Sigmoid colon (tissue), 7 donors: ENCODE data around the gene PTPN11. TPM values are rescaled to one million over a fixed set of nuclear protein-coding genes. Genes with fewer than 3 reads are reported as not detected.

Experiments used
- DNase-seq: peaks from one replicate; pipeline ENCODE4 v3.0.0-alpha.2; 2019
- H3K27ac ChIP-seq, 4 donors: fragments of 200-600 bp; sonication (generic); one replicate each; pipeline ENCODE4 v1.5.1; 2016 to 2019; ENCODE audit warnings: mild to moderate bottlenecking in 1 of 4
- H3K27me3 ChIP-seq, 3 donors: fragments of 200-600 bp; sonication (generic); one replicate each; pipeline ENCODE4 v1.5.1; 2019; ENCODE audit warnings: mild to moderate bottlenecking in 1 of 3
- H3K36me3 ChIP-seq, 4 donors: fragments of 200-600 bp; sonication (generic); one replicate each; pipeline ENCODE4 v1.5.1; 2016 to 2019
- H3K4me1 ChIP-seq, 4 donors: fragments of 200-600 bp; sonication (generic); one replicate each; pipeline ENCODE4 v1.5.1; 2017 to 2019
- H3K4me3 ChIP-seq, 4 donors: fragments of 200-600 bp; sonication (generic); one replicate each; pipeline ENCODE4 v1.5.1; 2017 to 2019; ENCODE audit warnings: mild to moderate bottlenecking in 2 of 4, moderate library complexity in 1 of 4
- H3K9me3 ChIP-seq, 4 donors: fragments of 200-600 bp in 3 of 4; sonication (generic) in 3 of 4; one replicate each; pipeline versions ENCODE4 v1.5.1 to v1.6.1; 2013 to 2019
- EP300 ChIP-seq, 4 donors: sonication (generic); formaldehyde crosslinking; IDR thresholded peaks; one replicate each; pipeline ENCODE4 v1.6.1; 2017; ENCODE audit warnings: antibody characterized with exemption in 4 of 4
- POLR2A ChIP-seq, 2 donors: fragments of 450-650 bp; IDR thresholded peaks; one replicate each; pipeline ENCODE4 v1.6.1; 2016; ENCODE audit warnings: antibody characterized with exemption in 2 of 2, mild to moderate bottlenecking in 2 of 2, moderate library complexity in 2 of 2
- POLR2AphosphoS5 ChIP-seq, 4 donors: sonication (generic); formaldehyde crosslinking; IDR thresholded peaks; one replicate each; pipeline ENCODE4 v1.6.1; 2017; ENCODE audit warnings: antibody characterized with exemption in 4 of 4
- WGBS, 2 donors: extraction: QIAGEN DNeasy Blood & Tissue Kit; methylation state at CpG; one replicate each; pipeline ENCODE4 v1.1.7; 2013; 5-methylcytosine and 5-hydroxymethylcytosine counted together
- intact Hi-C: fragments of 100-400 bp; cut with DNase I; formaldehyde crosslinking; loops from one replicate; pipeline ENCODE4 v1.15.1; 2023
- polyA plus RNA-seq, 3 donors: library from polyadenylated mRNA; stranded (reverse); fragments of 200-250 nt; gene quantifications; one replicate each; pipeline ENCODE4 v1.2.3, GENCODE V29; 2013
- total RNA-seq, 4 donors: library from RNA; depleted of rRNA; stranded (reverse); fragments of >200 nt; gene quantifications; one replicate each; pipeline ENCODE4 v1.1.0, GENCODE V29; 2016
- TF ChIP-seq, protein P1 (sequence below), 4 experiments: fragments of 450-650 bp in 3 of 4; fragments of 200-600 bp in 1 of 4; IDR thresholded peaks; one replicate each; pipeline ENCODE4 v1.5.1; 2016 to 2019; ENCODE audit warnings: antibody characterized with exemption in 4 of 4, mild to moderate bottlenecking in 3 of 4, moderate library complexity in 2 of 4
- donor health status: healthy with polysubstance abuse.
- donor health status: Bipolar disorder and iron deficiency.
- donor health status: healthy.

PTPN11 gene
- total and polyA plus RNA-seq, 7 donors = 30.3 to 111 (median 81.6) TPM

DNA sequence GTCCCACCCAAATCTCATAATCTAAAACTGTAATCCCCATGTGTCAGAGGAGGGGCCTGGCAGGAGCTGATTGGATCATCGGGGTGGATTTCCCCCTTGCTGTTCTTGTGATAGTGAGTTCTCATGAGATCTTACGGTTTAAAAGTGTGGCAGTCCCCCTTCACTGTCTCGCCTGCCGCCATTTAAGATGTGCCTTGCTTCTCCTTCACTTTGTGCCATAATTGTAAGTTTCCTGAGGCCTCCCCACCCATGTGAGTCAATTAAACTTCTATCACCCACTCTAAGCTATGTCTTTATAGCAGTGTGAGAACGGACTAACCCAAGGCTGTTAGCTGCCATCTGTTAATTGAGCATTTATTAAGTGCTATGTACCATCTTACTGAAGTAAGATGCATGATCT is 105.1 kb downstream of the PTPN11 start:
- Histone ChIP-seq H3K36me3 (no peaks in the 10 kb centered on the region), H3K9me3 (no peaks in the 10 kb centered on the region), H3K4me3 (no peak overlapping the region), H3K4me1 (no peaks in the 10 kb centered on the region), H3K27me3 (no peaks in the 10 kb centered on the region), H3K27ac (no peak overlapping the region)
- TF ChIP-seq POLR2AphosphoS5 (IDR thresholded peaks at IDR 0.05) (no peak), EP300 (IDR thresholded peaks at IDR 0.05) (no peak), POLR2A (IDR thresholded peaks at IDR 0.05) (no peak)
- TF ChIP-seq, protein P1, sequence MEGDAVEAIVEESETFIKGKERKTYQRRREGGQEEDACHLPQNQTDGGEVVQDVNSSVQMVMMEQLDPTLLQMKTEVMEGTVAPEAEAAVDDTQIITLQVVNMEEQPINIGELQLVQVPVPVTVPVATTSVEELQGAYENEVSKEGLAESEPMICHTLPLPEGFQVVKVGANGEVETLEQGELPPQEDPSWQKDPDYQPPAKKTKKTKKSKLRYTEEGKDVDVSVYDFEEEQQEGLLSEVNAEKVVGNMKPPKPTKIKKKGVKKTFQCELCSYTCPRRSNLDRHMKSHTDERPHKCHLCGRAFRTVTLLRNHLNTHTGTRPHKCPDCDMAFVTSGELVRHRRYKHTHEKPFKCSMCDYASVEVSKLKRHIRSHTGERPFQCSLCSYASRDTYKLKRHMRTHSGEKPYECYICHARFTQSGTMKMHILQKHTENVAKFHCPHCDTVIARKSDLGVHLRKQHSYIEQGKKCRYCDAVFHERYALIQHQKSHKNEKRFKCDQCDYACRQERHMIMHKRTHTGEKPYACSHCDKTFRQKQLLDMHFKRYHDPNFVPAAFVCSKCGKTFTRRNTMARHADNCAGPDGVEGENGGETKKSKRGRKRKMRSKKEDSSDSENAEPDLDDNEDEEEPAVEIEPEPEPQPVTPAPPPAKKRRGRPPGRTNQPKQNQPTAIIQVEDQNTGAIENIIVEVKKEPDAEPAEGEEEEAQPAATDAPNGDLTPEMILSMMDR (IDR thresholded peaks at IDR 0.05) = no peak
- no peak for DNase-seq
- WGBS, 2 donors = 91 to 94% methylated on average over 5 of the region's 5 CpGs
- intact Hi-C loops = no loop called here

DNA sequence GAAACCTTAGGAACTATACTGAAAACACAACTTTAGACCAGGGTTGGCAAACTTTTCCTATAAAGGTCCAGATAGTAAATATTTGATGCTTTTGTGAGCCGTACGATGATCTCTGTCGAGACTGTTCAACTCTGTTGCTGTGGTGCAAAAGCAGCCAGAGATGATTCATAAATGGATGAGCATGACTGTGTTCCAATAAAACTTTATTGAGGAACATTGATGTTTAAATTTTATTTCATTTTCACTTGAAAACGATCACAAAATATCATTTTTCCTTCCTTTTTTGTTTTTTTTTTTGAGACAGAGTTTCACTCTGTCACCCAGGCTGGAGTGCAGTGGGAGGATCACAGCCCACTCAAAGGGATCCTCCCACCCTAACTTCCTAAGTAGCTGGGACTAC is 105.5 kb downstream of the PTPN11 start:
- Histone ChIP-seq H3K4me3 (no peak overlapping the region), H3K9me3 (no peaks in the 10 kb centered on the region), H3K27ac (no peak overlapping the region), H3K27me3 (no peaks in the 10 kb centered on the region), H3K36me3 (no peaks in the 10 kb centered on the region), H3K4me1 (no peaks in the 10 kb centered on the region)
- TF ChIP-seq, protein P1 (IDR thresholded peaks at IDR 0.05) = no peak
- TF ChIP-seq POLR2AphosphoS5 (IDR thresholded peaks at IDR 0.05) (no peak), POLR2A (IDR thresholded peaks at IDR 0.05) (no peak), EP300 (IDR thresholded peaks at IDR 0.05) (no peak)
- 88 to 90% methylated on average over 4 of the region's 4 CpGs for WGBS, 2 donors
- intact Hi-C loops = no loop called here
- no peak for DNase-seq

DNA sequence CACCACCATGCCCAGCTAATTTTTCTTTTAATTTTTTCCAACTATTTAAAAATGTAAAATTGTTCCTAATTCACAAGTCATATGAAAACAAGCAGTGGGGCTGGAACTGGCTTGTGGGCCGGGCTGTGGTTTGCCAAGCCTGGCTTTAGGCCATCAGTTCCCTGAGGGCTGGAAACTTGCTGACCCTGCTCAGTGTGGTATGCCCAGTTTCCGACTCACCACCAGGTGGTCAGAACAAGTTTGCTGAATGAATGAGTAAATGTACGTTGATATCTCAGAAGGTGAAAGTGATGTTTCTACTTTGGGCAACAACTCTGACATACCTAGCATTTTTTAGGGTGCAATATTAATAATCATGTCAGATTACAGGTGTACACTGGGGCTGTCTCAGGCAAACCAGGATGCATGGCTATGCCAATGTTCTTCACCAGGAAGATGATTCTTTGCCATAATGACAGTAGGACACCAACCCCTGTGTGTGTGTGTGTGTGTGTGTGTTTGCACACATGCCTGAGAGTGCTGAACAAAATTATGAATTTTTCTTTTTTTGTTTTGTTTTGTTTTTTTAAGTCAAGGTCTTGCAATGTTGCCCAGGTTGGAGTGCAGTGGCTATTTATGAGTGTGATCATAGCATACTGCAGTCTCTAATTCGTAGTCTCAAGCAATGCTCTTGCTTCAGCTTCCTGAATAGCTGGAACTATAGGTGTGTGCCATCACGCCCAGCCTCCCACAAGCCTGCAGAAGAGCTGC is 106.1 kb downstream of the PTPN11 start:
- Histone ChIP-seq H3K36me3 (no peaks in the 10 kb centered on the region), H3K9me3 (no peaks in the 10 kb centered on the region), H3K4me1 (no peaks in the 10 kb centered on the region), H3K27ac (no peak overlapping the region), H3K4me3 (no peak overlapping the region), H3K27me3 (no peaks in the 10 kb centered on the region)
- TF ChIP-seq POLR2AphosphoS5 (IDR thresholded peaks at IDR 0.05) (no peak), POLR2A (IDR thresholded peaks at IDR 0.05) (no peak), EP300 (IDR thresholded peaks at IDR 0.05) (no peak)
- TF ChIP-seq, protein P1 (IDR thresholded peaks at IDR 0.05) = no peak
- no peak for DNase-seq
- intact Hi-C loops = no loop called here
- WGBS, 2 donors = 59 to 70% methylated on average over 5 of the region's 5 CpGs

DNA sequence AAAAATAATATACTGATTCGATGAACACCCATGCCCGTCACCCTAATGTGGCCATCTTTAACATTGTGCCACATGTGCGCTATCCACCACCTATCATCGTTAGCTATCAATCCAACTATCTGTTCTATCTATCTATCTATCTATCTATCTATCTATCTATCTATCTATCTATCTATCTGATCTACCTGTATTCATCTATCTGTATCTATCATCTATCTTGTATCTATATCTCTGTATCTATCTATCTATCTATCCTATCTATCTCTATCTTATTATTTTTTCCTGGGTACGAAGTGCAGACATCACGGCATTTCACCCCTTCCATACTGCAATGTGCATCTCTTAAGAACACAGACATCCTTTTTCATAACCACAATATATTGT is 106.7 kb downstream of the PTPN11 start:
- TF ChIP-seq EP300 (IDR thresholded peaks at IDR 0.05) (no peak), POLR2AphosphoS5 (IDR thresholded peaks at IDR 0.05) (no peak), POLR2A (IDR thresholded peaks at IDR 0.05) (no peak)
- TF ChIP-seq, protein P1 (IDR thresholded peaks at IDR 0.05) = no peak
- intact Hi-C loops = no loop called here
- no peaks in the 10 kb centered on the region for H3K9me3 ChIP-seq
- H3K4me3 ChIP-seq = no peak overlapping the region
- H3K27me3 ChIP-seq = no peaks in the 10 kb centered on the region
- H3K4me1 ChIP-seq = no peaks in the 10 kb centered on the region
- DNase-seq = no peak
- WGBS, 2 donors = 90 to 95% methylated on average over 6 of the region's 6 CpGs
- H3K36me3 ChIP-seq = no peaks in the 10 kb centered on the region
- H3K27ac ChIP-seq = no peak overlapping the region

DNA sequence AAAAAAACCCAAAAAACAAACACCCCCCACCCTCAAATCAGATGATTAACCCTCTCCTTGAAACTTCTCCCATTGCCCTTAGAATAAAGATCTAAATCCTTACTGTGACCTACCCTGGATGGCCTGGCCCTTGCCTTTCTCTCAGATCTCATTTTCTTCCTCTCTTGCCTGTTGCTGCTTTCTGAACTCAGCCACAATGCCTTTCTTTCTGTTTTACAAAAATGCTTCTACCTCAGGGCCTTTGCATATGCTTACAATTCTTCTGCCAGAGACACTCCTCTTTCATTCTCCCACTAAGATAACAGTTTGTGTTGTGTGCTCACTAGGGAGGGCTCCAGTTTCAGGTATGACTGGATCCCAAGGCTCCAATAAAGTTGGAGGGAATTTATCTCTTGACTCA is 108.3 kb downstream of the PTPN11 start:
- no peak for DNase-seq
- H3K4me3 ChIP-seq = no peak overlapping the region
- intact Hi-C loops = no loop called here
- no peaks in the 10 kb centered on the region for H3K36me3 ChIP-seq
- H3K4me1 ChIP-seq = no peaks in the 10 kb centered on the region
- TF ChIP-seq POLR2A (IDR thresholded peaks at IDR 0.05) (no peak), EP300 (IDR thresholded peaks at IDR 0.05) (no peak), POLR2AphosphoS5 (IDR thresholded peaks at IDR 0.05) (no peak)
- TF ChIP-seq, protein P1 (IDR thresholded peaks at IDR 0.05) = no peak
- no peak overlapping the region for H3K27ac ChIP-seq
- no peaks in the 10 kb centered on the region for H3K9me3 ChIP-seq
- no peaks in the 10 kb centered on the region for H3K27me3 ChIP-seq
